Activated B cell treated with CpG ODN at 0.5 μM for 24 hours (primary cell): ENCODE measurements around the gene YTHDC2. TPM values are rescaled to one million over a fixed set of nuclear protein-coding genes. Genes with fewer than 3 reads are reported as not detected.

Source experiments
- ATAC-seq: fragments of 200-7000 bp; cut with Tn5 transposase; one replicate; pipeline ENCODE4 v1.10.0; 2021; ENCODE audit warnings: low read depth, mild to moderate bottlenecking, moderate library complexity
- CTCF ChIA-PET: fragments of 350-600 bp; sonication (Branson Sonifier 250); formaldehyde crosslinking; loops from one replicate; lab custom pipeline; 2021; ENCODE audit warnings: antibody characterized with exemption; lab: Charles Lee
- POLR2A ChIA-PET: fragments of 350-600 bp; sonication (Branson Sonifier 250); formaldehyde crosslinking; loops from one replicate; lab custom pipeline; 2021; ENCODE audit warnings: antibody characterized with exemption; lab: Charles Lee
- DNase-seq: peaks from one replicate; pipeline ENCODE4 v3.0.0; 2022
- H3K27ac Mint-ChIP-seq: one replicate; pipeline ENCODE4 v1.8.0; 2020; ENCODE audit warnings: mixed read lengths
- H3K27me3 Mint-ChIP-seq: one replicate; pipeline ENCODE4 v1.8.0; 2021; ENCODE audit warnings: mixed read lengths
- H3K36me3 Mint-ChIP-seq: one replicate; pipeline ENCODE4 v1.8.0; 2021; ENCODE audit warnings: low read depth, mixed read lengths
- H3K4me1 Mint-ChIP-seq: one replicate; pipeline ENCODE4 v1.8.0; 2021; ENCODE audit warnings: mixed read lengths
- H3K4me3 Mint-ChIP-seq: one replicate; pipeline ENCODE4 v1.8.0; 2020; ENCODE audit warnings: mild to moderate bottlenecking, mixed read lengths
- H3K9me3 Mint-ChIP-seq: one replicate; pipeline ENCODE4 v1.8.0; 2020; ENCODE audit warnings: mixed read lengths
- intact Hi-C: fragments of 100-400 bp; cut with micrococcal nuclease; formaldehyde crosslinking; loops from one replicate; pipeline ENCODE4 v1.15.1; 2024
- total RNA-seq: library from RNA; stranded (reverse); gene quantifications from 2 replicates; pipeline ENCODE4 v1.2.3, GENCODE V29; 2022
- TF ChIP-seq, protein P1 (sequence below): fragments of 200-600 bp; IDR thresholded peaks from one replicate; pipeline ENCODE4 v1.8.0; 2022; ENCODE audit warnings: antibody characterized with exemption, mild to moderate bottlenecking

YTHDC2 gene
- total RNA-seq, 1 donor from 2014 or later: 41.7 TPM

DNA sequence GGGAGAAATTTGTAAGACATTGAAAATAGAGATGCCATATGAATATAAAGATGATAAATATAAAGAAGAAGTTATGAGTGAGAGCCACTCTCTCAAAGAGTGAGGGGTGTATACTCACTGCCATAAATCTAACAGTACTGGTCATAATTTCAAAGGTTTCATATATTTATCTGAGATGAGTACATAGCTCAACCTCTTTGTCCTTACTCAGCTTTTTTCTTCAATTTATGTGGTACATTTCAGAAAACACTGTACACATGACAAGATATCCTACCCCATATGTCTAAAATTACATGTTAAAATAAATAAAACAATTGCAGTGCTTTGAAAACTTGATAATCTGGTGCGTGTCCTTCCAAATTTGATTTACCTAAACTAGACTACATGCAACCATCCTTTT lies 20.0 kb upstream of the YTHDC2 start:
- Mint-ChIP-seq H3K36me3 (peaks cover 5% of the 10 kb centered on the region), H3K4me3 (no peak overlapping the region), H3K27ac (no peak overlapping the region), H3K27me3 (peaks cover 39% of the 10 kb centered on the region), H3K9me3 (peaks cover 21% of the 10 kb centered on the region), H3K4me1 (peaks cover 6% of the 10 kb centered on the region)
- TF ChIP-seq, protein P1, sequence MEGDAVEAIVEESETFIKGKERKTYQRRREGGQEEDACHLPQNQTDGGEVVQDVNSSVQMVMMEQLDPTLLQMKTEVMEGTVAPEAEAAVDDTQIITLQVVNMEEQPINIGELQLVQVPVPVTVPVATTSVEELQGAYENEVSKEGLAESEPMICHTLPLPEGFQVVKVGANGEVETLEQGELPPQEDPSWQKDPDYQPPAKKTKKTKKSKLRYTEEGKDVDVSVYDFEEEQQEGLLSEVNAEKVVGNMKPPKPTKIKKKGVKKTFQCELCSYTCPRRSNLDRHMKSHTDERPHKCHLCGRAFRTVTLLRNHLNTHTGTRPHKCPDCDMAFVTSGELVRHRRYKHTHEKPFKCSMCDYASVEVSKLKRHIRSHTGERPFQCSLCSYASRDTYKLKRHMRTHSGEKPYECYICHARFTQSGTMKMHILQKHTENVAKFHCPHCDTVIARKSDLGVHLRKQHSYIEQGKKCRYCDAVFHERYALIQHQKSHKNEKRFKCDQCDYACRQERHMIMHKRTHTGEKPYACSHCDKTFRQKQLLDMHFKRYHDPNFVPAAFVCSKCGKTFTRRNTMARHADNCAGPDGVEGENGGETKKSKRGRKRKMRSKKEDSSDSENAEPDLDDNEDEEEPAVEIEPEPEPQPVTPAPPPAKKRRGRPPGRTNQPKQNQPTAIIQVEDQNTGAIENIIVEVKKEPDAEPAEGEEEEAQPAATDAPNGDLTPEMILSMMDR: no peak
- POLR2A ChIA-PET: no interaction called here
- ATAC-seq (no peak), DNase-seq (no peak)
- intact Hi-C loops: no loop called here
- CTCF ChIA-PET: no interaction called here

DNA sequence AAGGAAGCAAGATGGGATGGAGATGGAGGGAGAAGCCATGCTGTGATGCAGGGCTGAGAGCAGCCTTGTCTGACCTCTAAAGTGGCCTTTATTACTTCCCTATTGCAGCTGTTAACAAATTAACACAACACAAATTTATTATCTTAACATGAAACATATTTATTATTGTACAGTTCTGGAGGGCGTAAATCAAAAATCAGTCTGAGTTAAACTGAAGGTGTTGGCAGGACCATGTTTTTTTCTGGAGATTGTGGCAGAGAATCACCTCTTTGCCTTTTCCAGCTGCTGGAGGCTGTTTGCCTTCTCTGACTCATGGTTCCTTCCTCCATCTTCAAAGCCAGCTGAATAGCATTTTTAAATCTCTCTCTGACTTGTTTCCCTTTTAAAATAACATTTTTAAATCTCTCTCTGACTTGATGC lies 18.1 kb upstream of the YTHDC2 start:
- H3K4me3 Mint-ChIP-seq: no peak overlapping the region

DNA sequence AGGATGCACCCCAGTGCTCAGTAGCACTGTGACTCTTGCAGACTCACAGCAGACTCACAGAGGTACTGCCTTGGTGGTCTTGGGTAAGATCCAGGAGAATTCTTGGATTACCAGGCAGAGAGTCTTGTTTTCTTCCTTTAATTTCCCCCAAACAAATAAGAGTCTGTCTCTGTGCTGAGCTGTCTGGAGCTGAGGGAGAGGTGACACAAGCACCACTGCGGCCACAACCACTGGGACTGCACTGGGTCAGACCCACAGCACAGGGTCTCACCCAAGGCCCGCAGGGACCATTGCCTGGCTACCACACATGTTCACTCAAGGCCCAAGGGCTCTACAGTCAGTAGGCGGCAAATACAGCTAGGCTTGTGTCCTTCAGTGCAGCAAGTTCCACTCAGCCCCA lies 11.4 kb upstream of the YTHDC2 start:
- Mint-ChIP-seq H3K27me3 (peaks cover 62% of the 10 kb centered on the region), H3K27ac (no peak overlapping the region), H3K36me3 (no peaks in the 10 kb centered on the region), H3K4me1 (no peaks in the 10 kb centered on the region), H3K4me3 (no peak overlapping the region), H3K9me3 (peaks cover 13% of the 10 kb centered on the region)
- intact Hi-C loops: no loop called here
- ChIA-PET POLR2A (interaction anchor here (0.8 kb wide), 1 partner anchor 753 kb away, joined by 3 read pairs; no protein-coding TSS in a partner anchor), CTCF (no interaction called here)
- ATAC-seq: no peak
- TF ChIP-seq, protein P1: no peak
- DNase-seq: no peak

More for the DNA sequence above, 18.1 kb upstream of the YTHDC2 start:
- TF ChIP-seq, protein P1: no peak
- intact Hi-C loops: no loop called here
- POLR2A ChIA-PET: no interaction called here
- Mint-ChIP-seq H3K27me3 (peaks cover 37% of the 10 kb centered on the region), H3K27ac (no peak overlapping the region), H3K4me1 (no peaks in the 10 kb centered on the region), H3K36me3 (peaks cover 4% of the 10 kb centered on the region), H3K9me3 (peaks cover 17% of the 10 kb centered on the region)
- DNase-seq (no peak), ATAC-seq (no peak)
- CTCF ChIA-PET: no interaction called here

DNA sequence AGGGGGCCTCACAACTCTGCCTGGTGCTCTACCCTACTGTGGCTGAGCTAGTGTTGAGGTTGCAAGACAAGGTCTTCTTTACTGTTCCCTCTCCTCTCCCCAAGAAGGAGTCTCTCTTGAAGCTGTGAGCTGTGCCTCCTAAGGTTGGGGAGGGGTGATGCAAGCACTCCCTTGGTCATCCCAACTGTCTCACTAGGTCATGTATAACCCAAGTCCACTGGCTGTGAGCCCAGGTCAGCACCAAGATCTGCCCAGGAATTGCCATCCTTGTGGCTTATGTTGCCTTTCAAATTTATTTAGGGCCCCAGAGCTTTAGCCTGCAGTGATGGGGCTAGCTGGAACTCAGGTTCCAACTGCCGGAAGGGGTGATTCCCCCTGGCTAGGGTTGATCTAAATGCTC lies 10.3 kb upstream of the YTHDC2 start:
- no peak overlapping the region for H3K4me3 Mint-ChIP-seq
- intact Hi-C loops: no loop called here

DNA sequence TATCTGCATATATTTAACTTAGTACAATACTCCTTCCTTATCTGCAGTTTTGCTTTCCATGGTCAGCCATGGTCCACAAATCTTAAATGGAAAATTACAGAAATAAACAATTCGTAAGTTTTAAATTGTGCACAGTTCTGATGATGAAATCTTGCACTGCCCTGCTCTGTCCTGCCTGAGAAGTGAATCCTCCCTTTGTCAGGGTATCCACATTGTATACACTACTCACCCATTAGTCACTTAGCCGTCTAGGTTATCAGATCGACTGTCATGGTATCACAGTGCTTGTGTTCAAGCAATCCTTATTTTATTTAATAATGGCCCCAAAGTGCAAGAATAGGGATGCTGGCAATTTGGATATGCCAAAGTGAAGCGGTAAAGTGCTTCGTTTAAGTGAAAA lies 8.3 kb upstream of the YTHDC2 start:
- DNase-seq (no peak), ATAC-seq (no peak)
- Mint-ChIP-seq H3K4me1 (no peaks in the 10 kb centered on the region), H3K27me3 (peaks cover 67% of the 10 kb centered on the region), H3K9me3 (peaks cover 9% of the 10 kb centered on the region), H3K27ac (no peak overlapping the region), H3K36me3 (no peaks in the 10 kb centered on the region), H3K4me3 (no peak overlapping the region)
- CTCF ChIA-PET: no interaction called here
- intact Hi-C loops: no loop called here
- POLR2A ChIA-PET: no interaction called here
- TF ChIP-seq, protein P1: no peak

More for the DNA sequence above, 10.3 kb upstream of the YTHDC2 start:
- ATAC-seq (no peak), DNase-seq (no peak)
- ChIA-PET POLR2A (interaction anchor here (0.8 kb wide), 1 partner anchor 754 kb away, joined by 3 read pairs; no protein-coding TSS in a partner anchor), CTCF (no interaction called here)
- no peaks in the 10 kb centered on the region for H3K36me3 Mint-ChIP-seq
- peaks cover 13% of the 10 kb centered on the region for H3K9me3 Mint-ChIP-seq
- no peak overlapping the region for H3K27ac Mint-ChIP-seq
- H3K27me3 Mint-ChIP-seq: peaks cover 66% of the 10 kb centered on the region
- TF ChIP-seq, protein P1: no peak
- H3K4me1 Mint-ChIP-seq: no peaks in the 10 kb centered on the region
